Ovary (tissue), 9 donors: ENCODE results near the gene XYLT1. TPM values are rescaled to one million over a fixed set of nuclear protein-coding genes. Genes with fewer than 3 reads are reported as not detected.

Source experiments
- DNase-seq, 5 donors: peaks; one replicate each; pipeline ENCODE4 v3.0.0-alpha.2; 2019 to 2020
- H3K27ac ChIP-seq, 2 donors: fragments of 200-600 bp; one replicate each; pipeline versions ENCODE4 v1.5.1 to v1.8.0; 2019 to 2022
- H3K27me3 ChIP-seq: fragments of 200-600 bp; one replicate; pipeline ENCODE4 v1.8.0; 2022
- H3K36me3 ChIP-seq: fragments of 200-600 bp; sonication (generic); one replicate; pipeline ENCODE4 v1.5.1; 2019
- H3K4me1 ChIP-seq: one replicate; pipeline ENCODE4 v1.8.1; 2013; ENCODE audit warnings: mild to moderate bottlenecking, moderate library complexity; ENCODE audit not compliant: insufficient read depth
- H3K4me3 ChIP-seq: fragments of 200-600 bp; sonication (generic); one replicate; pipeline ENCODE4 v1.5.1; 2017
- H3K9me3 ChIP-seq, 2 donors: fragments of 200-600 bp in 1 of 2; sonication (generic) in 1 of 2; one replicate each; pipeline versions ENCODE4 v1.5.1 to v1.8.1; 2013 to 2019; ENCODE audit warnings: mild to moderate bottlenecking in 1 of 2, moderate library complexity in 1 of 2
- EP300 ChIP-seq: sonication (generic); formaldehyde crosslinking; IDR thresholded peaks from one replicate; pipeline ENCODE4 v1.6.1; 2017; ENCODE audit warnings: antibody characterized with exemption
- POLR2A ChIP-seq: fragments of 450-650 bp; IDR thresholded peaks from one replicate; pipeline ENCODE4 v1.6.1; 2017; ENCODE audit warnings: antibody characterized with exemption, mild to moderate bottlenecking, moderate library complexity
- WGBS, 3 donors: extraction: QIAGEN DNeasy Blood & Tissue Kit in 1 of 3; methylation state at CpG; one replicate each; pipeline versions ENCODE4 v1.1.5 to v1.1.7; 2013 to 2017; 5-methylcytosine and 5-hydroxymethylcytosine counted together
- intact Hi-C, 4 donors: fragments of 100-400 bp; cut with DNase I; formaldehyde crosslinking; loops; one replicate each; pipeline versions ENCODE4 v1.11.0 to v1.15.1; 2022 to 2023
- polyA plus RNA-seq, 2 donors: library from polyadenylated mRNA; stranded (reverse); fragments of 200-250 nt in 1 of 2; fragments of 350-450 nt in 1 of 2; fragmentation: Illumina TruSeq in 1 of 2; extraction: RNeasy Lipid Tissue Mini Kit (QIAGEN cat#74804) in 1 of 2; gene quantifications; one replicate each; pipeline ENCODE4 v1.2.3, GENCODE V29; 2013 to 2014
- total RNA-seq, 7 donors: library from RNA; depleted of rRNA in 2 of 7; stranded (reverse); fragments of >200 nt in 2 of 7; fragmentation: NEBNext Ultra II Directional in 3 of 7; extraction: Animal tissue kit (Norgen Biotek cat#: 25700) in 3 of 7; gene quantifications; one replicate each; pipeline versions ENCODE4 v1.1.0 to v1.2.4, GENCODE V29; 2016 to 2023
- TF ChIP-seq, protein P1 (sequence below), 3 donors: fragments of 450-650 bp in 2 of 3; fragments of 200-600 bp in 1 of 3; IDR thresholded peaks; one replicate each; pipeline versions ENCODE4 v1.5.1 to v1.8.0; 2016 to 2022; ENCODE audit warnings: antibody characterized with exemption in 3 of 3, mild to moderate bottlenecking in 1 of 3
- donor health status: DM: no; HTN: no; CAD: no; lungs with moderate emphysema.
- donor health status: DM: no; HTN: no; CAD: no.
- donor health status: Bipolar disorder and iron deficiency.
- donor health status: DM: yes; HTN: yes; CAD: no.
- donor health status: DM: no; HTN: no; CAD: no.
- donor health status: DM: yes; HTN: yes; CAD: no.

Gene XYLT1
- total and polyA plus RNA-seq, 9 donors = 3.2 to 38.0 (median 17.3) TPM

- no peaks in the 10 kb centered on the region for H3K36me3 ChIP-seq
- no peaks in the 10 kb centered on the region for H3K27me3 ChIP-seq
- WGBS, 3 donors = 87 to 91% (median 90%) methylated on average over 6 of the region's 6 CpGs
- intact Hi-C loops = no loop called here
- H3K27ac ChIP-seq = no peak overlapping the region
- no peaks in the 10 kb centered on the region for H3K9me3 ChIP-seq
- no peak overlapping the region for H3K4me3 ChIP-seq
- no peak for DNase-seq
- TF ChIP-seq, protein P1, sequence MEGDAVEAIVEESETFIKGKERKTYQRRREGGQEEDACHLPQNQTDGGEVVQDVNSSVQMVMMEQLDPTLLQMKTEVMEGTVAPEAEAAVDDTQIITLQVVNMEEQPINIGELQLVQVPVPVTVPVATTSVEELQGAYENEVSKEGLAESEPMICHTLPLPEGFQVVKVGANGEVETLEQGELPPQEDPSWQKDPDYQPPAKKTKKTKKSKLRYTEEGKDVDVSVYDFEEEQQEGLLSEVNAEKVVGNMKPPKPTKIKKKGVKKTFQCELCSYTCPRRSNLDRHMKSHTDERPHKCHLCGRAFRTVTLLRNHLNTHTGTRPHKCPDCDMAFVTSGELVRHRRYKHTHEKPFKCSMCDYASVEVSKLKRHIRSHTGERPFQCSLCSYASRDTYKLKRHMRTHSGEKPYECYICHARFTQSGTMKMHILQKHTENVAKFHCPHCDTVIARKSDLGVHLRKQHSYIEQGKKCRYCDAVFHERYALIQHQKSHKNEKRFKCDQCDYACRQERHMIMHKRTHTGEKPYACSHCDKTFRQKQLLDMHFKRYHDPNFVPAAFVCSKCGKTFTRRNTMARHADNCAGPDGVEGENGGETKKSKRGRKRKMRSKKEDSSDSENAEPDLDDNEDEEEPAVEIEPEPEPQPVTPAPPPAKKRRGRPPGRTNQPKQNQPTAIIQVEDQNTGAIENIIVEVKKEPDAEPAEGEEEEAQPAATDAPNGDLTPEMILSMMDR (IDR thresholded peaks at IDR 0.05) = no peak
- TF ChIP-seq POLR2A = no peak
- TF ChIP-seq EP300 = no peak
- no peaks in the 10 kb centered on the region for H3K4me1 ChIP-seq
Measured at GRCh38 chr16:17423221-17423620, 47.5 kb downstream of the XYLT1 start.

- TF ChIP-seq POLR2A = no peak
- no peaks in the 10 kb centered on the region for H3K36me3 ChIP-seq
- 91 to 97% (median 96%) methylated on average over 4 of the region's 4 CpGs for WGBS, 3 donors
- no peak overlapping the region for H3K27ac ChIP-seq
- no peak for DNase-seq
- H3K27me3 ChIP-seq = no peaks in the 10 kb centered on the region
- peaks cover 7% of the 10 kb centered on the region for H3K4me1 ChIP-seq
- no peaks in the 10 kb centered on the region for H3K9me3 ChIP-seq
- no peak overlapping the region for H3K4me3 ChIP-seq
- intact Hi-C loops = no loop called here
Measured at GRCh38 chr16:17420816-17421215, 49.9 kb downstream of the XYLT1 start.

DNA sequence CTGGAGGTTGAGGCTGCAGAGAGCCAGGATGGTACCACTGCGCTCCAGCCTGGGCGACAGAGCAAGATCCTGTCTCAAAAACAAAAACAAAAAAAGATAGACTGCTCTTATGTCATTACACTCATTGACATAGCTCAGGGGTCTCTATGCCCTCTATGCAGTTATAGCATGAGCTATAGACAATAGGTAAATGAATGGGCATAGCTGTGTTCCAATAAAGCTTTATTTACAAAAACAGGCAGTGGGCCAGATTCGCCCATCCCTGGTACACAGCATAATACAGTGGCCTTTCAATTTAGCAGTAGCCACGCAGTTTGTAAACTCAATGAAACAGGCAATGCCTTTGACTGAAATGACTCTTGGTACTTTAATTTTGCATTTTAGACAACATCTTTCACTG lies 51.5 kb downstream of the XYLT1 start:
- 91 to 97% (median 96%) methylated on average over 4 of the region's 4 CpGs for WGBS, 3 donors
- no peak overlapping the region for H3K27ac ChIP-seq
- no peak for DNase-seq
- H3K27me3 ChIP-seq = no peaks in the 10 kb centered on the region
- no peak for TF ChIP-seq POLR2A
- no peak for TF ChIP-seq EP300
- TF ChIP-seq, protein P1 (IDR thresholded peaks at IDR 0.05) = no peak
- no peaks in the 10 kb centered on the region for H3K9me3 ChIP-seq
- H3K36me3 ChIP-seq = no peaks in the 10 kb centered on the region
- H3K4me3 ChIP-seq = no peak overlapping the region
- intact Hi-C loops = no loop called here
- H3K4me1 ChIP-seq = peaks cover 7% of the 10 kb centered on the region

DNA sequence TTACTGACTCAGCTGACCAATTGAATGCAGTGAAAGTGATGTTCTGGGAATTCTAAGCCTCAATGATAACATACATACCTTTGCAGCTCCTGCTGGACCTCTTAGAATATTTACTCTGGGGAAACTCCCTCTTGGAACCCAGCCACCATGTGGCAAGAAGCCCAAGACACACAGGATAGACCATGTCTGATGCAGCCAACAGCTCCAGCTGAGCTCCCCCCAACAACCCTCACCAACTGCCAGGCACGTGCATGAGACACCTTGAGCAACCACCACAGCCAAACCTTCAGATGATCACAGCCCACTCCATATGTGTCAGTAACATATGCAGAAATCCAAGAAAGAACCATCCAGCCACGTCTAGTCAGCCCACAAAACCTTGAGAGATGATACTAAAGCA lies 53.0 kb downstream of the XYLT1 start:
- H3K27me3 ChIP-seq = no peaks in the 10 kb centered on the region
- 82 to 89% (median 85%) methylated on average over 2 of the region's 2 CpGs for WGBS, 3 donors
- peak in 1 of 5 donors; percentile 51 for DNase-seq
- intact Hi-C loops = no loop called here
- H3K27ac ChIP-seq = no peak overlapping the region
- H3K4me1 ChIP-seq = peaks cover 7% of the 10 kb centered on the region
- no peak overlapping the region for H3K4me3 ChIP-seq
- no peaks in the 10 kb centered on the region for H3K9me3 ChIP-seq
- no peaks in the 10 kb centered on the region for H3K36me3 ChIP-seq
- TF ChIP-seq EP300 (no peak), POLR2A (no peak)
- TF ChIP-seq, protein P1 (IDR thresholded peaks at IDR 0.05) = no peak

- DNase-seq = peak in 1 of 5 donors; percentile 50
- Histone ChIP-seq H3K4me1 (peaks cover 7% of the 10 kb centered on the region), H3K27ac (no peak overlapping the region), H3K27me3 (no peaks in the 10 kb centered on the region), H3K9me3 (no peaks in the 10 kb centered on the region), H3K36me3 (no peaks in the 10 kb centered on the region), H3K4me3 (no peak overlapping the region)
- intact Hi-C loops = no loop called here
- WGBS, 3 donors = 13 to 20% (median 15%) methylated on average over 14 of the region's 14 CpGs
- TF ChIP-seq, protein P1 (IDR thresholded peaks at IDR 0.05) = peak in 1 of 3 donors; percentile 11
- no peak for TF ChIP-seq POLR2A
Measured at GRCh38 chr16:17416461-17417311, 54.1 kb downstream of the XYLT1 start.
